ENCODE measurements around the gene FAM241B.

- TF ChIP-seq CTCF (IDR thresholded peaks at IDR 0.05), result no peak
- no peak for TF ChIP-seq POLR2A (IDR thresholded peaks at IDR 0.05)
Measured at GRCh38 chr10:69646185-69647060, 16.4 kb downstream of the FAM241B start.

Data from lower leg skin (tissue), 3 donors.